Liver (tissue), 9 donors: ENCODE measurements around the gene MLH1. TPM values are rescaled to one million over a fixed set of nuclear protein-coding genes. Genes with fewer than 3 reads are reported as not detected.
A peak's percentile ranks its signal among the peaks of the same experiment; 100 is the strongest.
"Not testable (repeated sequence)": the region's sequence is repeated elsewhere in the genome, so short reads cannot be mapped to it uniquely, and the experiment has no call there.

ENCODE experiments used
- DNase-seq: peaks from one replicate; pipeline ENCODE4 v3.0.0-alpha.2; 2017; ENCODE audit warnings: low spot score
- H3K27ac ChIP-seq, 2 donors: one replicate each; pipeline ENCODE4 v1.7.0; 2013; ENCODE audit warnings: inconsistent platforms in 2 of 2, low read length in 2 of 2, control low read depth in 1 of 2, low read depth in 1 of 2, mild to moderate bottlenecking in 1 of 2
- H3K27me3 ChIP-seq, 4 donors: one replicate each; pipeline versions ENCODE4 v1.6.1 to v1.7.0; 2013; ENCODE audit warnings: low read length in 3 of 4, inconsistent platforms in 1 of 4, mild to moderate bottlenecking in 1 of 4, moderate library complexity in 1 of 4; ENCODE audit not compliant: control insufficient read depth in 4 of 4, insufficient read depth in 4 of 4
- H3K36me3 ChIP-seq, 4 donors: one replicate each; pipeline versions ENCODE4 v1.6.1 to v1.7.0; 2013; ENCODE audit warnings: low read length in 3 of 4, mild to moderate bottlenecking in 3 of 4, low read depth in 1 of 4, moderate library complexity in 1 of 4; ENCODE audit not compliant: control insufficient read depth in 4 of 4, insufficient read depth in 3 of 4
- H3K4me1 ChIP-seq, 4 donors: one replicate each; pipeline versions ENCODE4 v1.6.1 to v1.7.0; 2013; ENCODE audit warnings: low read length in 3 of 4, mild to moderate bottlenecking in 3 of 4, moderate library complexity in 1 of 4; ENCODE audit not compliant: control insufficient read depth in 4 of 4, insufficient read depth in 4 of 4
- H3K4me3 ChIP-seq, 3 donors: one replicate each; pipeline versions ENCODE4 v1.6.1 to v1.7.0; 2013; ENCODE audit warnings: low read length in 3 of 3, control low read depth in 1 of 3, low read depth in 1 of 3, mild to moderate bottlenecking in 1 of 3
- H3K9ac ChIP-seq, 2 donors: one replicate each; pipeline ENCODE4 v1.7.0; 2013; ENCODE audit warnings: low read length in 2 of 2, mild to moderate bottlenecking in 2 of 2, moderate library complexity in 2 of 2, control low read depth in 1 of 2, low read depth in 1 of 2
- H3K9me3 ChIP-seq, 4 donors: one replicate each; pipeline versions ENCODE4 v1.6.1 to v1.7.0; 2013; ENCODE audit warnings: low read length in 3 of 4; ENCODE audit not compliant: control insufficient read depth in 4 of 4
- EGR1 ChIP-seq, 2 donors: IDR thresholded peaks; 2 replicates each; pipeline ENCODE4 v1.6.1; 2016 to 2018; ENCODE audit warnings: antibody characterized with exemption in 2 of 2, low read depth in 2 of 2
- FOXA1 ChIP-seq: IDR thresholded peaks from 2 replicates; pipeline ENCODE4 v1.6.1; 2016; ENCODE audit warnings: antibody characterized with exemption
- FOXA2 ChIP-seq: IDR thresholded peaks from 2 replicates; pipeline ENCODE4 v1.6.1; 2016; ENCODE audit warnings: antibody characterized with exemption
- GABPA ChIP-seq, 2 donors: IDR thresholded peaks in 1 of 2; conservative IDR thresholded peaks in 1 of 2; 2 replicates each; pipeline ENCODE4 v1.6.1; 2016; ENCODE audit warnings: antibody characterized with exemption in 2 of 2, mild to moderate bottlenecking in 1 of 2, moderate library complexity in 1 of 2
- HNF4A ChIP-seq, 2 donors: conservative IDR thresholded peaks; 2 replicates each; pipeline ENCODE4 v1.6.1; 2016; ENCODE audit warnings: antibody characterized with exemption in 2 of 2, mild to moderate bottlenecking in 2 of 2
- HNF4G ChIP-seq: IDR thresholded peaks from 2 replicates; pipeline ENCODE4 v1.6.1; 2016; ENCODE audit warnings: antibody characterized with exemption
- JUND ChIP-seq, 2 donors: IDR thresholded peaks; 2 replicates each; pipeline ENCODE4 v1.6.1; 2016; ENCODE audit warnings: antibody characterized with exemption in 2 of 2
- NR2F2 ChIP-seq: IDR thresholded peaks from 2 replicates; pipeline ENCODE4 v1.6.1; 2016; ENCODE audit warnings: antibody characterized with exemption
- RAD21 ChIP-seq, 2 donors: IDR thresholded peaks; 2 replicates each; pipeline ENCODE4 v1.6.1; 2016; ENCODE audit warnings: antibody characterized with exemption in 2 of 2, mild to moderate bottlenecking in 2 of 2
- RXRA ChIP-seq, 2 donors: IDR thresholded peaks; 2 replicates each; pipeline ENCODE4 v1.6.1; 2017 to 2018; ENCODE audit warnings: antibody characterized with exemption in 2 of 2, mild to moderate bottlenecking in 1 of 2
- SP1 ChIP-seq: IDR thresholded peaks from 2 replicates; pipeline ENCODE4 v1.6.1; 2018; ENCODE audit warnings: antibody characterized with exemption, mild to moderate bottlenecking
- TAF1 ChIP-seq: conservative IDR thresholded peaks from 2 replicates; pipeline ENCODE4 v1.6.1; 2016; ENCODE audit warnings: antibody characterized with exemption, mild to moderate bottlenecking
- YY1 ChIP-seq: IDR thresholded peaks from 2 replicates; pipeline ENCODE4 v1.6.1; 2016; ENCODE audit warnings: antibody characterized with exemption, mild to moderate bottlenecking
- WGBS: extraction: QIAGEN DNeasy Blood & Tissue Kit; methylation state at CpG from one replicate; pipeline ENCODE4 v1.1.7; 2013; 5-methylcytosine and 5-hydroxymethylcytosine counted together
- polyA plus RNA-seq, 2 donors: library from polyadenylated mRNA; stranded (reverse) in 1 of 2; unstranded in 1 of 2; fragments of 200-250 nt in 1 of 2; fragments of >200 nt in 1 of 2; fragmentation: Nextera tagmentation in 1 of 2; extraction: Ambion mirVana in 1 of 2; gene quantifications; one replicate each; pipeline versions ENCODE4 v1.2.1 to v1.2.3, GENCODE V29; 2013 to 2015
- total RNA-seq, 2 donors: library from RNA; depleted of rRNA; stranded (reverse); fragments of >200 nt; gene quantifications; one replicate each; pipeline ENCODE4 v1.2.3, GENCODE V29; 2014
- TF ChIP-seq, protein P1 (sequence below): IDR thresholded peaks from 2 replicates; pipeline ENCODE4 v1.6.1; 2016; ENCODE audit warnings: antibody characterized with exemption
- TF ChIP-seq, protein P2 (sequence below): IDR thresholded peaks from 2 replicates; pipeline ENCODE4 v1.6.1; 2016; ENCODE audit warnings: antibody characterized with exemption, mild to moderate bottlenecking
- TF ChIP-seq, protein P3 (sequence below): IDR thresholded peaks from 2 replicates; pipeline ENCODE4 v1.6.1; 2016; ENCODE audit warnings: antibody characterized with exemption
- TF ChIP-seq, protein P4 (sequence below): IDR thresholded peaks from 2 replicates; pipeline ENCODE4 v1.6.1; 2016; ENCODE audit warnings: antibody characterized with exemption
- donor health status: healthy.
- donor health status: healthy.
- donor health status: healthy.
- donor health status: healthy.
- donor health status: healthy.

The MLH1 gene
- total and polyA plus RNA-seq, 4 donors = 9.4 to 34.2 (median 22.5) TPM

DNA sequence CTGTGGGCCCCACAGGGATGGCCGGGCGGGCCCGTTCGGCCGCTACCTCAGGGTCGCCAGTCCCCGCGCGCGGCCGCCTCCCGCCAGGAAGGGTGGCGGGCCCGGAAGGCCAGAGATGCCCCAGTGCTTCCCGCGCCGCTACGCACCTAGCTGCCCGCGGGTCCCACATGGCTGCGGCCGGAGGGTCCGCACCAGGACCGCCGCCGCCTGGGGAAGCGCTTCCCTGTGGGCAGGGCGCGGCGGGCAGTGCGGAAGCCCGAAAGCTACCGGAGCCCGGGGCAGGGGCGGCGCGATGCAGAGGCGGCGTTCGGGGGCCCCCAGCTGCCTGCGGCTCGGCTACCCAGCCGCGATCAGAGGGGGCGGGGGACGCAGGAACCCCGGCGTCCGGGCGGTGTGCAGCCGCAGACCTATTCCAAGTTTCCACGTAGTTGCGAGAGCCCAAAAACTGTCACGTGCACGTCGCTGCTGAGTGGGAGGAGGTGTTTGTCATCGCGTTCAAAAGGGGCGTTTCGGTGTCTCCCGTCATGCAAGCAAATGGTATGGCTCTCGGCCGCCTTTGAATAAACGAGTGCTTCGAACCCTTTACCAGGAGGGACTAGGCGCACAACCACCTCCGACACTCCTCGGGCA lies 48.6 kb upstream of the MLH1 start, which contains the start of gene TRANK1:
Gene TRANK1 (minus strand): TSS at position 414 of the 630 bp plus-strand sequence. CDS start 245 bp downstream, at position 169.
- Histone ChIP-seq H3K27me3 (no peaks in the 10 kb centered on the region), H3K27ac (peak within 1 kb of the TSS; percentile 82 to 89), H3K4me1 (peaks cover 5 to 13% (median 9%) of the 10 kb centered on the region in 4 donors), H3K9me3 (peaks cover 0 to 2% (median 0%) of the 10 kb centered on the region in 4 donors), H3K9ac (peak within 1 kb of the TSS; percentile 71 to 83), H3K36me3 (no peaks in the 10 kb centered on the region), H3K4me3 (peak within 1 kb of the TSS; percentile 75 to 92 (median 83))
- 2% methylated on average over 68 of the region's 68 CpGs for WGBS
- DNase-seq = peak; percentile 70
- TF ChIP-seq YY1 (no peak), TAF1 (no peak), RAD21 (IDR thresholded peaks at IDR 0.05) (no peak), SP1 (no peak), EGR1 (IDR thresholded peaks at IDR 0.05; ENCODE audit: low read depth in 2 of 2) (no peak), HNF4G (no peak), NR2F2 (no peak), FOXA1 (no peak), HNF4A (conservative IDR thresholded peaks at IDR 0.05) (no peak), JUND (IDR thresholded peaks at IDR 0.05) (no peak), RXRA (IDR thresholded peaks at IDR 0.05) (no peak)
- TF ChIP-seq, protein P1, sequence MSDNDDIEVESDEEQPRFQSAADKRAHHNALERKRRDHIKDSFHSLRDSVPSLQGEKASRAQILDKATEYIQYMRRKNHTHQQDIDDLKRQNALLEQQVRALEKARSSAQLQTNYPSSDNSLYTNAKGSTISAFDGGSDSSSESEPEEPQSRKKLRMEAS = no peak
- TF ChIP-seq, protein P2, sequence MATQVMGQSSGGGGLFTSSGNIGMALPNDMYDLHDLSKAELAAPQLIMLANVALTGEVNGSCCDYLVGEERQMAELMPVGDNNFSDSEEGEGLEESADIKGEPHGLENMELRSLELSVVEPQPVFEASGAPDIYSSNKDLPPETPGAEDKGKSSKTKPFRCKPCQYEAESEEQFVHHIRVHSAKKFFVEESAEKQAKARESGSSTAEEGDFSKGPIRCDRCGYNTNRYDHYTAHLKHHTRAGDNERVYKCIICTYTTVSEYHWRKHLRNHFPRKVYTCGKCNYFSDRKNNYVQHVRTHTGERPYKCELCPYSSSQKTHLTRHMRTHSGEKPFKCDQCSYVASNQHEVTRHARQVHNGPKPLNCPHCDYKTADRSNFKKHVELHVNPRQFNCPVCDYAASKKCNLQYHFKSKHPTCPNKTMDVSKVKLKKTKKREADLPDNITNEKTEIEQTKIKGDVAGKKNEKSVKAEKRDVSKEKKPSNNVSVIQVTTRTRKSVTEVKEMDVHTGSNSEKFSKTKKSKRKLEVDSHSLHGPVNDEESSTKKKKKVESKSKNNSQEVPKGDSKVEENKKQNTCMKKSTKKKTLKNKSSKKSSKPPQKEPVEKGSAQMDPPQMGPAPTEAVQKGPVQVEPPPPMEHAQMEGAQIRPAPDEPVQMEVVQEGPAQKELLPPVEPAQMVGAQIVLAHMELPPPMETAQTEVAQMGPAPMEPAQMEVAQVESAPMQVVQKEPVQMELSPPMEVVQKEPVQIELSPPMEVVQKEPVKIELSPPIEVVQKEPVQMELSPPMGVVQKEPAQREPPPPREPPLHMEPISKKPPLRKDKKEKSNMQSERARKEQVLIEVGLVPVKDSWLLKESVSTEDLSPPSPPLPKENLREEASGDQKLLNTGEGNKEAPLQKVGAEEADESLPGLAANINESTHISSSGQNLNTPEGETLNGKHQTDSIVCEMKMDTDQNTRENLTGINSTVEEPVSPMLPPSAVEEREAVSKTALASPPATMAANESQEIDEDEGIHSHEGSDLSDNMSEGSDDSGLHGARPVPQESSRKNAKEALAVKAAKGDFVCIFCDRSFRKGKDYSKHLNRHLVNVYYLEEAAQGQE = no peak
- TF ChIP-seq, protein P3, sequence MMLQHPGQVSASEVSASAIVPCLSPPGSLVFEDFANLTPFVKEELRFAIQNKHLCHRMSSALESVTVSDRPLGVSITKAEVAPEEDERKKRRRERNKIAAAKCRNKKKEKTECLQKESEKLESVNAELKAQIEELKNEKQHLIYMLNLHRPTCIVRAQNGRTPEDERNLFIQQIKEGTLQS = no peak

DNA sequence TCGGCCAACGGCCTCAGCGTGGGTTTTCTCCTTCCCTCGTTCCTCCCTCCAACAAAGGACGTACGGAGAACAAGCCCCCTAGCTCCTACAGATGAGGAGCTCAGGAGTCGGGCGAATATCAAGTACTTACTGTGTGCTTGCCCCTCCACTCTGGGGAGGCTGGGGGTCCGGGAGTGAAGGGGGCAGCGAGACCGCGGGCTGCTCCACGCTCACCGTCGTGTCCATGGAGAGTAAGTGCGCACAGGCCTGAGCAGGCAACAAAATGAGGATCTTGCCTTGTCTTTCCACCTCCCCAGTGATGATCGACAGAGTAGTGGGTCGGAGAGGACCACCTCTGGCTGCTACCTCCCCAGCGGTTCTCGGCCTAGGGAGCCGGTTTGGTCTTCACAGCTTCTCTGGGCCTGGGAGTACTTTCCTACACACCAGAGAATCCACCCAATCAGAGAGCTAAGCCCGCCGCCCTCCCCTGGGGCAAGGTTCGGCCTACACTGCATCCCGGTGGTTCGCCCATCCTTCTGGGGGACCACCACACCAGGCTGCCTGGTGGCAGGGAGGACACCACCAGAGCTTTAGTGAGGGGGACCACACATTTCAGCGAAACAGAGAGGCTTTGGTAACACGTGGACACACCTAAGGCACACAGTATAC lies 47.9 kb upstream of the MLH1 start:
- DNase-seq = no peak
- Histone ChIP-seq H3K9ac (no peak overlapping the region), H3K27ac (no peak overlapping the region), H3K36me3 (no peaks in the 10 kb centered on the region), H3K9me3 (peaks cover 0 to 2% (median 0%) of the 10 kb centered on the region in 4 donors), H3K4me1 (peaks cover 5 to 13% (median 9%) of the 10 kb centered on the region in 4 donors), H3K27me3 (no peaks in the 10 kb centered on the region), H3K4me3 (peak overlapping the region; percentile 33 to 92 (median 75))
- no peak for TF ChIP-seq EGR1 (IDR thresholded peaks at IDR 0.05; ENCODE audit: low read depth in 2 of 2)
- TF ChIP-seq FOXA2 = no peak
- TF ChIP-seq, protein P4, sequence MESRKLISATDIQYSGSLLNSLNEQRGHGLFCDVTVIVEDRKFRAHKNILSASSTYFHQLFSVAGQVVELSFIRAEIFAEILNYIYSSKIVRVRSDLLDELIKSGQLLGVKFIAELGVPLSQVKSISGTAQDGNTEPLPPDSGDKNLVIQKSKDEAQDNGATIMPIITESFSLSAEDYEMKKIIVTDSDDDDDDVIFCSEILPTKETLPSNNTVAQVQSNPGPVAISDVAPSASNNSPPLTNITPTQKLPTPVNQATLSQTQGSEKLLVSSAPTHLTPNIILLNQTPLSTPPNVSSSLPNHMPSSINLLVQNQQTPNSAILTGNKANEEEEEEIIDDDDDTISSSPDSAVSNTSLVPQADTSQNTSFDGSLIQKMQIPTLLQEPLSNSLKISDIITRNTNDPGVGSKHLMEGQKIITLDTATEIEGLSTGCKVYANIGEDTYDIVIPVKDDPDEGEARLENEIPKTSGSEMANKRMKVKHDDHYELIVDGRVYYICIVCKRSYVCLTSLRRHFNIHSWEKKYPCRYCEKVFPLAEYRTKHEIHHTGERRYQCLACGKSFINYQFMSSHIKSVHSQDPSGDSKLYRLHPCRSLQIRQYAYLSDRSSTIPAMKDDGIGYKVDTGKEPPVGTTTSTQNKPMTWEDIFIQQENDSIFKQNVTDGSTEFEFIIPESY = no peak
- no peak for TF ChIP-seq HNF4G
- TF ChIP-seq GABPA (IDR thresholded peaks at IDR 0.05 in 1 of 2, conservative IDR thresholded peaks at IDR 0.05 in 1 of 2) = no peak
- TF ChIP-seq JUND (IDR thresholded peaks at IDR 0.05) = no peak
- no peak for TF ChIP-seq NR2F2
- TF ChIP-seq RXRA (IDR thresholded peaks at IDR 0.05) = no peak
- TF ChIP-seq TAF1 = no peak
- TF ChIP-seq, protein P2 = no peak
- TF ChIP-seq YY1 = no peak
- WGBS = 86% methylated on average over 28 of the region's 28 CpGs

DNA sequence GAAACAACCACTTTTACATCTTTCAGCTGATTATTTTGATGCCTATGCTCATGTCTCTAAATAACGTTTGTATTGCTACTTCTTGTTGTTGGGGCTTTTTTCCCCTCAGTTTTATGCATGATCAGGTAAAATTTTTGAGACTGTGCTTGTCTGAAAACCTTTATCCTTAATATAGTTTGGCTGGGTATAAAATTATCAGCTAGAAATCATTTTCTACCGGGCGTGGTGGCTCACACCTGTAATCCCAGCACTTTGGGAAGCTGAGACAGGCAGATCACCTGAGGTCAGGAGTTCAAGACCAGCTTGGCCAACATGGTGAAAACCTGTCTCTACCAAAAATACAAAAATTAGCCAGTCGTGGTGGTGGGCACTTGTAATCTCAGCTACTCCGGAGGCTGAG lies 45.5 kb upstream of the MLH1 start:
- H3K27ac ChIP-seq, H3K4me1 ChIP-seq, H3K9me3 ChIP-seq, H3K9ac ChIP-seq, H3K4me3 ChIP-seq, H3K36me3 ChIP-seq, DNase-seq, H3K27me3 ChIP-seq: not testable (repeated sequence)
- WGBS = 95% methylated on average over 5 of the region's 5 CpGs
